LNCaP clone FGC (cell line): ENCODE results near the gene ASCL2.

Experiments
- DNase-seq: peaks from one replicate; pipeline ENCODE4 v3.0.0-alpha.2; 2011; ENCODE audit warnings: low read depth
- H3K4me3 ChIP-seq: 2 replicates; pipeline ENCODE4 v1.5.1; 2011; ENCODE audit warnings: mild to moderate bottlenecking, low read depth, low read length, control low read depth
- CTCF ChIP-seq: IDR thresholded peaks from 2 replicates; pipeline ENCODE4 v1.5.1; 2012; ENCODE audit warnings: mild to moderate bottlenecking; ENCODE audit not compliant: control insufficient read depth, insufficient read depth; ENCODE audit errors: extremely low read depth

ASCL2 gene

GRCh38 chr11:2294926-2295290 lies 24.5 kb upstream of the ASCL2 start:
- no peak for DNase-seq
- TF ChIP-seq CTCF, result no peak
- no peak overlapping the region for H3K4me3 ChIP-seq

DNA sequence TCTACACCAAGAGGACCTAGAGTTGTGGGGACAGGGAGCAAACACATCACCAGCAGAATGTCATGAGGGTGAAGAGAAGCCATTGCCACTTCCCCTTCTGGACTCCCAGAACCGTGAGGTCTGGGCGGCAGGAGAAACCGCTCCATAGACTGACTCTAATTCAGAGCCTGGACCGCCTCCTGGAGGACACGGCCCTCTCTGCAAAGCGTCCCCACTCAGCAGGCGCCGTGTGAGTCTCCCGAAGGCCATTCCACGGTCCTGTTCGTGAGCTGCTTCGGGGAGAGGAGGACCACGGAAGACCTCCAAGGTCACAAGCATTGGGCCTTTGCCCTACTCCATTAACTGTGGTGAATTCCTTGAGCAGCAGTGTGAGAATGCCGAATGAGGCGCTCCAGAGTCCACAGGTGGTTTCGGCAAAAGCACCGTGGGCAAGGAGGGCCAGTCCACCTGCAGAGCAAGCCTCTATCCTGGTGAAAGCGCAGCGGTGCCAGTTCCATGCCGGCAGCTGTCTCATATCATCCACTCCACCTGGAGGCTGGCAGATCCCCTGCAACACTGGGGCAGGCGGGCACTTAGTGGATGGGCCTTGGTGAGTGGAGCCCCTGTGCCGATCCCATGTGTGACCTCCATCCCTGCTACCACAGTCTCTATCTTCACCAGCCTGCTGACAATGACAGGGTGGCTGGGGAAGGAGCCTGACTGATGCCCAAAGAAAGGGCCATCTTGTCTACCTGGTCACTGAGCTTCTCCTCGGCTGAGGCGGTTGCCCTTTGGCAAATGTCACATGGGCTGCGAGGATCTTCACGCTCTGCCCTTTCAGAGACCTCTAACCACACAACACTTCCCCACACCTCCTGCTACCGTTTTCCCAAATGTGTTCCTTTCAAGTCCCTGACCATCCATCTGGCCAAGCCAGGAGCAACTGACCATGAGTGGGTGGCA lies 23.9 kb upstream of the ASCL2 start:
- no peak overlapping the region for H3K4me3 ChIP-seq
- no peak for DNase-seq
- TF ChIP-seq CTCF, result no peak

GRCh38 chr11:2293531-2293971 lies 23.2 kb upstream of the ASCL2 start:
- TF ChIP-seq CTCF, result no peak
- DNase-seq, result no peak
- no peak overlapping the region for H3K4me3 ChIP-seq

DNA sequence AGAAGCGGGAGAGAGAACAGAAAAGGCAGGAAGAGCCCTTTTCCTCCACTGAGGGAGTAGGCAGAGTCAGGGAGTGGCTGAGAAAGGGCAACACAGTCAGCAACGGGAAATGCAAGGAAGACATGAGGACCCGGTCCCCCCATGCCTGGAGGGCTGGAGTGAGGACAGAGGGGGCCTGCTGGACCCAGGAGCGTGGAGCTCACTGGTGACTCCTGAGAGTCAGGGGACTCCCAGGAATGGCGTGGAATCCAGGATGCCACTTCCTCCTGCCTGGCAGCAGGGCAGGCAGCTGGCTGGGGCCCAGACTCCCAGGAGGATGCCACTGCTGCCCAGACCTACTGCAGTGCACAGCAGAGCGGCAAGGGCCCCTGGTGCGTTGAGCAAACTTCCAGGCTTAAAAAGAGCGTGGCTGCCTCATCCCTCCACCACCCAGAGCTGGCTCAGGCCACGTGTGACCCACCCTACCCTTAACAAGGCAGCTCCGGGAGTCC lies 20.0 kb upstream of the ASCL2 start:
- no peak for DNase-seq
- no peak overlapping the region for H3K4me3 ChIP-seq
- no peak for TF ChIP-seq CTCF

DNA sequence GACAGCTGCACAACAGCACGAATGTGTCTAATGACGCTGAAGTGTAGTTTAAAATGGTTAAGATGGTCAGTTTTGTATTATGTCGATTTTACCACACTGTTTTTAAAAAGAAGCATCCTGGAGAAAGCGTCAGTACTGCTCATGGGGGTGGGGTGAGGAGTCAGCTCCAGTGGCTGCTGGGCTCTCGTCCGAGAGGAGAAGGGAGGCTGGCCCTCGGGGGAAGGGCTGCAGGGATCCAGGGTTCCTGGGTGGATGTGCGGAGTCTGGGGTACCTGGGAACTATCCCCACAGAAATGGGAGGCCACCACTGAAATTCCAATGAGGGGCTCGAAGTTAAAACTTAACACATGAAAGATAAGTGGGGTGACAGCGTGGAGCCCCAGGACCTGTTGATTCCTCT lies 19.5 kb upstream of the ASCL2 start:
- no peak for DNase-seq
- no peak overlapping the region for H3K4me3 ChIP-seq
- TF ChIP-seq CTCF, result no peak

- DNase-seq, result no peak
- no peak overlapping the region for H3K4me3 ChIP-seq
- no peak for TF ChIP-seq CTCF
Observed at GRCh38 chr11:2289350-2289749, 19.0 kb upstream of the ASCL2 start.
